Measurements from ENCODE around the gene HSD17B13.
"Not testable (repeated sequence)": the region's sequence is repeated elsewhere in the genome, so short reads cannot be mapped to it uniquely, and the experiment has no call there.

HSD17B13 gene, protein sequence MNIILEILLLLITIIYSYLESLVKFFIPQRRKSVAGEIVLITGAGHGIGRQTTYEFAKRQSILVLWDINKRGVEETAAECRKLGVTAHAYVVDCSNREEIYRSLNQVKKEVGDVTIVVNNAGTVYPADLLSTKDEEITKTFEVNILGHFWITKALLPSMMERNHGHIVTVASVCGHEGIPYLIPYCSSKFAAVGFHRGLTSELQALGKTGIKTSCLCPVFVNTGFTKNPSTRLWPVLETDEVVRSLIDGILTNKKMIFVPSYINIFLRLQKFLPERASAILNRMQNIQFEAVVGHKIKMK

DNA sequence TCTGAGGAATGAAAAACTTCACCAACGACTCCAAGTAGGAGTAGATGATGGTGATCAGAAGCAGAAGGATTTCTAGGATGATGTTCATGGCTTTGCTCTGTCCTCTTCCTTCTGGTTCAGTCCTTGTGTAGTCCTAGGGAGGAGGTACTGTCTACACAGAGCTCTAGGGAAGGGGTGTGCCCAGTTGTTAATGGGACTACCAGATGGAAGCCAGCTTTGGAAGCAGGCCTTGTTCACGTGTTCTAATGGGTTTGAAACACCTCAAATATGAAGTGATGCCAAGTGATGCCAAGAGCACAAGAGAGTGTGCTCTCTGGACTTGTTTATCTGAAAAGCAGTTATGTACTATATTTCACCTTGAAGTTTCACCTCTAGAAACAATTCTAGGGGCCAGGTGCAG lies at the start of gene HSD17B13:
Gene HSD17B13 (minus strand): TSS at position 129 of the 400 bp plus-strand sequence. CDS start 41 bp downstream, at position 88.
- in situ Hi-C loops (cut with MboI; ENCODE audit: low sequenced_read_pairs), result no loop called here

DNA sequence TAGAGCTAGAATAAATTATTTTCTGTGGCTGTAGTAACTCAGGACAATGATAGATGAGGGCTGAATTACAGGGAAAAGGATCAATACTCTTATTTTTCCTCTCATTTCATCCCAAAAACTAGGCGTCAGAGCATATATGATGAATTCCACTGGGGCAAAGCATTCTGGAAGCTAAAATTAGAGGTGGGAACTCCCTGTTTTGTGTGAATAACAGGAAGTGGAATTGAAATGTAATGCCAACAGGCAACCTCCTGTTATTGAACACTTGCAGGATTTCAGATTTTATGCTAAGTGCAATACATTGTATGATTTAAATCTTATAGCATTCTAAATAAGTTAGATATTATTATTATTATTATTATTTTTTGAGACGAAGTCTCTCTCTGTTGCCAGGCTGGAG lies 47.4 kb upstream of the HSD17B13 start:
- in situ Hi-C loops (cut with MboI; ENCODE audit: low sequenced_read_pairs), result no loop called here

DNA sequence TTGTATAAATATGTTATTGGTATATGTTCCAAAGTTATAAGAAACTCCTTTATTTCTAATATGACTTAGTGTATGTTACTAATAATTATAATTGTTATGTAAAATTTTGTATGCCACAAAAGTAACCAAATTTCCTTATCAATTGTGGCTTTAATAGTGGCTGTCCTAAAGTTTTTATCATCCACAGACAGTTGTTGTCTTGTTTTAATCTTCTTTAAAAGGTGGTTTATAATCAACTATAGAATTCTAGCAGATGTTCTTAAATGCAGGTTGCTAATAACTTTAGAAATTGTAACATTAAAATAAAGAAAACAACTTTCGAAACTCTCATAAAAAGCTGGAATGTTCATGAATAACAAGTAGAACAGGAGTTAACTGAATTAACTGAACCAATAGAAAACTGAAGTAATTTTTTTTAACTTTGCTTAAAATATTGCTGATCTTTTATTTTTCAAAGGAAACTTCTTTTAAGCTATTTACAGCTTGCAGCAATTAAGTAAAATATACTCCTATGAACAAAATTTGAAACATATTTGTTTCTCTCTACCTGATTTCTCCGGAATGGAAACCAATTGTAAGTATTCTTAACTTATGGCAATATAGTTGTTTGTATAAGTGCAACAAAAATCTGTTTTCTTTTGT lies 44.0 kb upstream of the HSD17B13 start:
- in situ Hi-C loops (cut with MboI; ENCODE audit: low sequenced_read_pairs), result no loop called here

DNA sequence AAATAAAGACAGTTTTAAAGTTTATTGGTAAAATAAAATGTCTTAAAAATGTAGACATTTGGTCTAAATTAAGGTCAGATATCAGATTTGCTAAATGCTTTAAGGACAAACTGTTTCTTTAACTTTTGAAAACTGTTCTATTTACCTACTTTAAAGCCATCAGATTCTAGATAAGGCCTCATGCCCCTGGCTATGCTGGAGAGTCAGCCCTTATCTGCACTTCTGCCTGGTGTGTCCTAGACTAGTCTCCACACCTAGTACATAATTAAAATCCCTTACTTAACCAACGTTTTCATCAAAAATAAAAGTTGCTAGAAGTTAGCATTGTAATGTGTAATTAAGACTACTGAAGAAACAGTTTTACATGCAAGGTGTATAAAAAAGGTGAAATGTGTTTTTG lies 42.7 kb upstream of the HSD17B13 start:
- in situ Hi-C loops (cut with MboI; ENCODE audit: low sequenced_read_pairs), result no loop called here

DNA sequence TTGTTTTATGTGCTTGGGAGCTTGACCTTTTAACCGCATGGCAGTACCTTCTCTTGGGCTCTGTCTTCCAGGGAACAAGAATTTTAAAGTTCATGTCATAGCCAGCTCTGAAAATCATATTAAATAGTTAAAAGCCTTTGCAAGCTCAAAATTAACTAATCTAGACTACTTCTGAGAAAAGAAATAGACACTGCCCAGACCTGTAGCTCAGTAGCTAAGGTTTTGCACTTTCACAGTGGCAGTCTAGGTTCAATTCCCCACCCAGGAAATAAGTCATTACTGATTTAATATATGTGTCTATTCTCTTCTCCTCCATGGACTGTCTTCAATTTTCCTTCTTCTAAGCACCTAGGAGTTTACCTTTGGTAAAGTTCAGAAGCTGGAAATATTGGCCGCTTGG lies 40.9 kb upstream of the HSD17B13 start:
- in situ Hi-C loops (cut with MboI; ENCODE audit: low sequenced_read_pairs), result no loop called here

DNA sequence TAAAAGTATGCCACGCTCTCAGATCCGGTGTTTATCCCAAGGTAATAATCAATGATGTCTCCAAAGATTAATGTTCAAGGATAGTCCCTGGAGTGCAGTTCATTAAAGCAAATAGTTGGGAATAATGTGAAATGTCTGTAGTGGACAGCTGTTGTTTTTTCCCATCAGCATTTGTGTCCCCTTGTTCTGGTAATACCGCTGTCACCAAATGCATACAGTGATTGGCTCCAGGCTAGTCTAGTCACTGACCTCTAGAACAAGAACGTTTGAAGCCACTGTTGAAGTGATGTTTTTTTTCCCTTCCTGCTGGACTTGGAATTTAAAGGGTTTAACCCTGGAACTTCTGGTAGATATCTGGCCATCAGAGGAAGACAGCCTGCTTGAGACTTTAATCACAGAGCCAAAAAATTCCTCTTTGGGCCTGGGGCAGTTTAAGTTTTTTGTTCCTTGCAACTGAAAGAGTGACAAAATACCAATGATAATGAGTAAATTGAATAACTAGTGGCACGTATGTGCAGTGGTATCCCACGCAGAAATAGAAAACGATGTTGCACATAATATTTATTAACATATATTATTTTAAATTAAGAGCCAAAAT lies 37.8 kb upstream of the HSD17B13 start:
- in situ Hi-C loops (cut with MboI; ENCODE audit: low sequenced_read_pairs), result no loop called here

DNA sequence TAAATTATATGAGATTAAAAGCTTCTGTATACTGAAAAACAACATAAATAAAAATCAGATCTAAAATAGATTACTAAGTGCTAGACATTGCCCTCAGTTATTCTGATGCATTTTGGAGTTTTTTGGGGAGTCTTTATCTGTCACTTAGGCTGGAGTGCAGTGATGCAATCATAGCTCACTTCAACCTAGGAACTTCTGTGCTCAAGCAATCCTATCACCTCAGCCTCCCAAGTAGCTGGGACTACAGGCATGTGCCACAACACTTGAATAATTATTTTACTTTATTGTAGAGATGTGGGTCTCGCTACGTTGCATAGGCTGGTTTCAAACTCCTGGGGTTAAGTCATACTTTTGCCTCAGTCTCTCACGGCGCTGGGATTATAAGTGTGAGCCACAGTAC lies 36.6 kb upstream of the HSD17B13 start:
- in situ Hi-C loops (cut with MboI; ENCODE audit: low sequenced_read_pairs), result no loop called here

DNA sequence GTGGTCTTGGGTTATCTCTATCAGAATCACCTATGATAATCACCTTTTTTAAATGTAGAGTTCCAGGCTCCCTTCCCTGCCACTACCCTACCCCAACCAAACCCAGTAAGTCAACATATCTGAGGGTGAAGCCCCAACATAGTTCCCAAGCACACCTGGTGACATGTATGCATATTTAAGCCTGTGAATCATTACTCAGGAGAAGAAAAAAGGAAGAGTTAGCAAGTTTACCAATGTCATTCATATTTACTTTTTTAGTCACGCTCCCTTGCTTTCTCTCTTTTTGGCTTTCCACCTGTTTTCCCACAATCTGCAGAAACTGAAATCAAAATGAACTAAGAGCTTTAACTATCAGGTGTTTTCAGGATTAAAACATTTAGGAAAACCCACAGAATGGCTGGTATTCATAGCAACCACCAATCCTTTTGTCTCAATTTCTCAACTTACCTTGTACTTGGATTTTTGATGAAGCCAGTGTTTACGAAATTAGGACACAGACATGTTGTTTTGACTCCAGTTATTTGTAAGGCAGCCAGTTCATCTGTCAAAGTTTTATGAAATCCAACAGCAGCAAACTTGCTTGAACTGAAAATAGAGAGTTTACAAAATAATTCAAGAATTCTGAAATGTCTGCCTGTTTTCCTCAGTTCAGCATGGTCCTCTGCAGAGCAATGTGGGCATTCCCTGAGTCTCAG lies 34.3 kb upstream of the HSD17B13 start:
- in situ Hi-C loops (cut with MboI; ENCODE audit: low sequenced_read_pairs), result no loop called here

DNA sequence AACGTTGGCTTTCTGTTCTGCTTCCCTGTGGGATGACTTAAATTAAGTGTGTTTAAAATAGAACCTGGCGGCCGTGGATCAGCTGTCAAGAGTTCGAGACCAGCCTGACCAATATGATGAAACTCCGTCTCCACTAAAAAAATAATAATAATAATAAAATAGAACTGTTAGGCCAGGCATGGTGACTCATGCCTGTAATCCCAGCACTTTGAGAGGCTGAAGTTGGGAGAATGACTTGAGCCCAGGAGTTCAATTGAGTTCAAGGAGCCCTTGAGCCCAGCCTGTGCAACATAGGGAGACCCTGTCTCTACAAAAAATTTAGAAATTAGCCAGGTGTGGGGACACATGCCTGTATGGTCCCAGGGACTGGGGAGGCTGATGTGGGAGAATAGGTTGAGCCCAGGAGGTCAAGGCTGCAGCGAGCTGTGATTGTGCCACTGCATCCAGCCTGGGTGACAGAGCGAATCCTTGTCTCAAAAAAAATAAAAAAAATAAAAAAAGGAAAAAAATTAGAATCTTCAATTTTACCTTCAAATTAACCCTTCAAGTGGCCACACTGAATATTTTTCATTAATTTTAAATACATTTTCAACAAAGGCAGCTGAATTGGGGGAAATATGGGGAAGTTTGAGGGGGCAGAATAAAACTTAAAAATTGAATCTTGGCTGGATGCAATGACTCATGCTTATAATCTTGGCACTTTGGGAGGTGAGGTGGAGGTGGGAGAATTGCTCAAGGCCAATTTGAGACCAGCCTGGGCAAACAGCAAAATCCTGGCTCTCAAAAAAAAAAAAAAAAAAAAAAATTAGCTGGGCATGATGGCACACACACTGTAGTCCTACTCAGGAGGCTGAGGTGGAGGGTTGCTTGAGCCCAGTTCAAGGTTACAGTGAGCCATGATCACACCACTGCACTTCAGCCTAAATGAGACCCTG lies 31.8 kb upstream of the HSD17B13 start:
- in situ Hi-C loops (cut with MboI; ENCODE audit: low sequenced_read_pairs), result no loop called here

DNA sequence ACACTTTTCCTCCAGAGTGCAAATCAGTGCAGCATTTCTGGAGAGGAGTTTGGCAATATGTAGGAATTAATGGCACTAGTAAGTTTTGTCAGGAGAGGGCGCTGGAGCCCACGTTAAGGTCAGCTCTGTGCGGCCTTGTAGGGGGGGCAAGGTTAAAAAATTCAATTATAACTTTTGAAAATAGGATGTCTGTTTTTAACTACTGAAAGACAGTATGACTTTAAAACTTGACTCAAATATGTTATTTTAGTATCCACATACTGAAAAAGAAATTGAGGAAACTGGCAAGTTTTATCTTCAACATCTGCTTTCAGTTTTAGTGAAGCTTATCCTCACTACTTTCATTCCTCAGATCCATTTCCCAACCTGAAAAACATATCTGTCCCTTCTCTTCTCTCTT lies 30.9 kb upstream of the HSD17B13 start:
- in situ Hi-C loops (cut with MboI; ENCODE audit: low sequenced_read_pairs), result no loop called here

DNA sequence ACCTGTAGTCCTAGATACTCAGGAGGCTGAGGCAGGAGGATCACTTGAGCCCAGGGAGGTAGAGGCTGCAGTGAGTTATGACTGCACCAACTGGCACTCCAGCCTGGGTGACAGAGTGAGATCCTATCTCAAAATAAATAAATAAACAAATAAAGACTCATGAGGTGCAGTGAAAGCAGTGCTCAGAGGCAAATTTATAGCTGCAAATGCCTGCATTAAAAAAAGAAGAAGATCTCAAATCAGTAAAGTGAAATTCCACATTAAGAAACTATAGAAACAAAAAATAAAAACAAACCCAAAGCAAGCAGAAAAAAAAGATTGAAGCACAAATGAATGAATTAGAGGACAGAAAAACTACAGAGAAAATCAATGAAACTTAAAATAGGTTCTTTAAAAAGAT lies 22.5 kb upstream of the HSD17B13 start:
- in situ Hi-C loops (cut with MboI; ENCODE audit: low sequenced_read_pairs), result no loop called here

DNA sequence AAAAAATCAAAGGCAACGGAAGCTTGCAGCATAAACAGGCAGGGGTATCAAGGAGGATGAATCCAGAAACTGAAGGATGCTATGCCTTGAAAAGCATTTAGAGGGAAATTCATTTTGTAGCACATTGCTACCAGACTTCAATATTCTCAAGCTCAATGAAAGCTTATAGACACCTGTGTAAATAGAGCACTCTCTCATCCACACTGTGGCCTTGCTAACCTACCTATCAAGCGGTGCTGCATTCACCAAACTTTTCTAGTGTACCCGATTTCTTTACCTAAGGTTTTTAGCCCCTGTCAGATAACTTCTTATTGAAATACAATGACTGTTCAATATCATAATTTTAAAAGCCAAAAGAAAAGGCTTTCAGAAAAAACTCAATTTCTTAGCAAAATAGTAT lies 20.2 kb upstream of the HSD17B13 start:
- in situ Hi-C loops (cut with MboI; ENCODE audit: low sequenced_read_pairs), result no loop called here

DNA sequence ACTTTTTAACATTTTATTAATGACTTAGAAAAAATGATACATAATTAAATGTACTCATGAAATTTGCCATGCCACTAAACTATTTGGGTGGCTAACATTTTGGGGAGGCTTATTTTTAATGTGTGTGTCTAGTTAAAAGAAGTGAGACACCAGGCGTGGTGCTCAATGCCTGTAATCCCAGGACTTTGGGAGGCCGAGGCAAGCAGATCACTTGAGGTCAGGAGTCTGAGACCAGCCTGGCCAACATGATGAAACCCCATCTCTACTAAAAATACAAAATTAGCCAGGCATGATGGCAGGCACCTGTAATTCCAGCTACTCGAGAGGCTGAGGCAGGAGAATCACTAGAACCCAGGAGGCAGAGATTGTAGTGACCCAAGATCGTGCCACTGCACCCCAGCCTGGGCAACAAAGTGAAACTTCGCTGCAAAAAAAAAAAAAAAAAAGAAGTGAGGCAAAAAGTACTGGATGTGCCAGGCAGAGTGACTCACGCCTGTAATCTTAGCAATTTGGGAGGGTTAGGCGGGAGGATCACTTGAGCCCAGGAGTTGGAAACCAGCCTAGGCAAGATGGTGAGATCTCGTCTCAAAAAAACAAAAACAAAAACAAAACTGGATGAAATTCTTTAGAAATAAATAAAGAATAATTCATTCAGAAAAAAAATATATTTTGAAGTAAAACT lies 19.4 kb upstream of the HSD17B13 start:
- in situ Hi-C loops (cut with MboI; ENCODE audit: low sequenced_read_pairs), result not testable (repeated sequence)

DNA sequence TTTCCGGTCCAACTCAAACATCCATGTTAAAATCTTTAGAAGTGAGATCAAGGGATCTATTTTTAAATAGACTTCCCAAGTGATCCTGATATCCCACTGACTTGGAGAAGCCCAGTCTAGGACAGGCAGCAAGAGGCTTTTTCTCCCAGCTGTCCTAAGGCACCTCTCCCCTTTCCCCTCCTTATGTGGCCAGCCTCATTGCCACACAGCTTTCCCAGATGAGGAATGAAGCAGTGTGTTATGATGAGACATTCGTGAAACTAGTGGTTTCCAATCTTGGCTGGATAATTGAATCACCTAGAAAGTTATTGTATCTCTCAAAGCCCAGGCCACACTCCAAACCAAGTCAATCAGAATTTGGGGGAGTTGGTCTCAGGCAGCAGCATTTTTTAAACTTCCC lies 16.8 kb upstream of the HSD17B13 start:
- in situ Hi-C loops (cut with MboI; ENCODE audit: low sequenced_read_pairs), result no loop called here

DNA sequence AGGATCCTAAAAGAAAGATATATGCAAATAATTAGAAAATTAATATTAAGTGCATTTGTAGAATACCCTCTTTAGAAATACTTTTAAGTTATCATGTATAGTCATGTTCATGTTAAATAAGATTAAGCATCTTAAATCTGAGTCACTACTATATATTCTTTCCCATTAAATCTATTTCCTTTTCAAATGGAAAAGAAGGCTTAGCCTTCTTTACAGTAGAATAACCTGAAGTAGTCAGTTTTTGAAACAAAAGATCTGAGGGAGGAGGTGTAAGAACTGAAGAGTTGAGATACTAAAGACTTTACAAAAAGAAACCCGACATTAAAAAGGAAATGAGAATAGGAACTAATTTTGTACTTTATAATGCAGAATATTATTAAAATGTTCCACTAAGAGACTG lies 14.7 kb upstream of the HSD17B13 start:
- in situ Hi-C loops (cut with MboI; ENCODE audit: low sequenced_read_pairs), result no loop called here

DNA sequence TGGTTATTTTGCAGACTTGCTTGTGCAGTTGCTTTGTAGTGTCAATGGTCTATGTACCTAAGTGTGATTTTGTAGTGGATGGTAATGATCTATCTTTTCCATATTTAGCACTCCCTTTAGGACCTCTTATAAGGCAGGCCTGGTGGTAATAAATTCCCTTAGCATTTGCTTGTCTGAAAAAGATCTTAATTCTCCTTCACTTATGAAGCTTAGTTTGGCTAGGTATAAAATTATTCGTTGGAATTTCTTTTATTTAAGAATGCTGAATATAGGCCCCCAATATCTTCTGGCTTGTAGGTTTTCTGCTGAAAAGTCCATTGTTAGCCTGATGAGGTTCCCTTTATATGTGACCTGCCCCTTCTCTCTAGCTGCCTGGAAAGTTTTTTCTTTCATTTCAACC lies 10.6 kb upstream of the HSD17B13 start:
- in situ Hi-C loops (cut with MboI; ENCODE audit: low sequenced_read_pairs), result no loop called here

DNA sequence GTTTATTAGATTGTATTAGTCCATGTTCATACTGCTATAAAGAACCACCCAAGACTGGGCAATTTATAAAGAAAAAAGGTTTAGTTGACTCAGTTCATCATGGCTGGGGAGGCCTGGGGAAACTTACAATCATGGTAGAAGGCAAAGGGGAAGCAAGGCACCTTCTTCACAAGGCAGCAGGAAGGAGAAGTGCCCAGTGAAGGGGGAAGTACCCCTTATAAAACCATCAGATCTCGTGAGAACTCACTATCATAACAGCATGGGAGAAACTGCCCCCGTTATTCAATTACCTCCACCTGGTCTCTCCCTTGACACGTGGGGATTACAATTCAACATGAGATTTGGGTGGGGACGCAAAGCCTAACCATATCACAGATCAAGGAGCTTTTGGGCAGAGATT lies 8.1 kb upstream of the HSD17B13 start:
- in situ Hi-C loops (cut with MboI; ENCODE audit: low sequenced_read_pairs), result no loop called here

DNA sequence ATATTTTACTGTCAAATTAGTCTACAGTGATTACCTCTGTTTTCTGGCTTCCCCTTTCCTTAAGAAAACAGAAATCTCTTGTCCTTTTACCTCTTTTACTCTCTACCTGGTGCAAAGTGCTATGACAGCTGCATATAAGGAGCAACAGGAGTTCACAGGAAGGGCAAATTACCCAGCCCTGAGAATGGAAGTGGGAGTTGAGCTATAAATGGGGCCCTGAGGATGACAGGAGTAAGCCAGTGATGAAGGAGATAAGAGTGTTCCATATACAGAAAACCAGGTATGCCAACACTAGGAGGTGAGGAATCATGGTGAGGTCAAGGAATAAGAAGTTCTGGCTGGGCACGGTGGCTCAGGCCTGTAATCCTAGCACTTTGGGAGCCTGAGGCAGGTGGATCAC lies 4.5 kb upstream of the HSD17B13 start:
- in situ Hi-C loops (cut with MboI; ENCODE audit: low sequenced_read_pairs), result no loop called here

DNA sequence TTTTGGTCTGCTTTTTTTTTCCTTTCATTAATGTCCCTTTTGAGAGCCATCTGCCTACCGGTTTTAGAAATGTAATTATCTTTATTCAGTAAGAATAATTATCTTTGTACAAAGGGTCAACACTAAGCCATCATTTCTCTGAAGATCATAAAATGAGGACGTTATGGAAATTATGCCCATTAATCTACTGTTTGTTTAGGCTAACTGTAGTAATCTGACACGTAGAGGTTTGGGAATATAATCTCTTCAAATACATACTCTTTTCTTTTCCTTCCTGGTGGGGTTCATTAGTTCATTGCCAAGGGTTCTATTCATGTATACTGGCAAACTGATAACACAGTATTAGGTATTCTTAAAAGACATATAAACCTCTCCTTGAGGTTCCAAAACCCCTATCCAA lies 3.8 kb upstream of the HSD17B13 start:
- in situ Hi-C loops (cut with MboI; ENCODE audit: low sequenced_read_pairs), result no loop called here

DNA sequence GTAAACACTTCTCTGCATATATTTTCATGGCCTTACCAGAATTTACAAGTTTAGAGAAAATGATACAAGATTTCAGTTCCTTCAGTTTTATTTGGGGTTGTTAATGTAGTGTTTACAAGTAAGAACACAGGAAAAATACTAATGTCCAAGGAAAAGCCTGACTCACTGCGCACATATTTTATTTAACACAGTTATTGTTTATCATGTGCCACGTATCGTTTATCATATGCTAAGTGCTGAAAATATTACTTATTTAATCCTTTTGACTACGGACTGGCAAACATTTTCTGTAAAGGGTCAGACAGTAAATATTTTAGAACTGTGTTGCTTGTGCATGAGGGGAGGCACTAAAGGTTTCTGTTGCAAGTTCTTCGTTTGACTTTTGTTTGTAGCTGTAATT lies 794 bp downstream of the HSD17B13 start:
- in situ Hi-C loops (cut with MboI; ENCODE audit: low sequenced_read_pairs), result no loop called here
